ENCODE data around the gene CYBA.

- TF ChIP-seq CTCF (optimal IDR thresholded peaks at IDR 0.05 in 1 of 3, IDR thresholded peaks at IDR 0.05 in 1 of 3, conservative IDR thresholded peaks at IDR 0.05 in 1 of 3; ENCODE audit: extremely low read depth in 1 of 3, insufficient read depth in 2 of 3, low read length in 3 of 3) (no peak), EZH2 (IDR thresholded peaks at IDR 0.05; ENCODE audit: low read length) (no peak)
These were observed 10.6 kb upstream of the CYBA start for GRCh38 chr16:88661468-88661867.
